BLaER1 treated with 17β-estradiol and CSF1 and Interleukin-3, amounts not matched to agents 10 nM and 100 nM (cell line): ENCODE results near the gene ABCC2.

Experiments
- H3K27ac ChIP-seq, 11 experiments: shearing (Covaris generic); formaldehyde crosslinking; 2 replicates each; pipeline ENCODE4 v1.8.1; 2022
- H3K27me3 ChIP-seq, 11 experiments: shearing (Covaris generic); formaldehyde crosslinking; 2 replicates each; pipeline ENCODE4 v1.8.1; 2022
- H3K36me3 ChIP-seq, 11 experiments: shearing (Covaris generic); formaldehyde crosslinking; 2 replicates each; pipeline ENCODE4 v1.8.1; 2022
- H3K4me1 ChIP-seq, 10 experiments: shearing (Covaris generic); formaldehyde crosslinking; 2 replicates each; pipeline ENCODE4 v1.8.1; 2022
- H3K4me2 ChIP-seq, 11 experiments: shearing (Covaris generic); formaldehyde crosslinking; 2 replicates each; pipeline ENCODE4 v1.8.1; 2022
- H3K4me3 ChIP-seq, 10 experiments: shearing (Covaris generic); formaldehyde crosslinking; 2 replicates each; pipeline ENCODE4 v1.8.1; 2022
- H3K9ac ChIP-seq, 11 experiments: shearing (Covaris generic); formaldehyde crosslinking; 2 replicates each; pipeline ENCODE4 v1.8.1; 2022
- H3K9me3 ChIP-seq, 11 experiments: shearing (Covaris generic); formaldehyde crosslinking; replicated peaks in 1 of 11; 2 replicates each; pipeline ENCODE4 v1.8.1; 2022
- H4K20me1 ChIP-seq, 11 experiments: shearing (Covaris generic); formaldehyde crosslinking; 2 replicates each; pipeline ENCODE4 v1.8.1; 2022
- Cebpa-rat ChIP-seq, 11 experiments: shearing (Covaris generic); IDR thresholded peaks; 2 replicates each; pipeline ENCODE4 v1.8.1; 2022

The ABCC2 gene

DNA sequence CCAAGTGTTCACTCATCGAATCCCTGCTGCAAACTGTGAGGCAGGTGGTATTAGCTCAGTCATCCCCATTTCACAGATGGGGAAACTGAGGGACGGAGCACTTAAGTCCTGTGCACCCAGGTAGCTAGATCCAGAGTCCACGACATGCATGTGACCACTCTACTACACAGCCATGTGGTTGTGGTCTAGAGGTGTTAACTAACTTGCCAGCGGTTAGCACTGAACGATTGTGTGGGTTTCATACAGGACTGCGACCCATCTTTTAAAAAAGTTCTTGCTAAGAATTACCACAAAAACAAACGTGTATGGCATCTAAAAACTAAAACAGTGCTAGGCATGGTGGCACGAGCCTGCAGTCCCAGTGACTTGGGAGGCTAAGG lies 16.1 kb upstream of the ABCC2 start:
- TF ChIP-seq Cebpa-rat (IDR thresholded peaks at IDR 0.05), result no peak
- peaks cover 0 to 14% (median 6%) of the 10 kb centered on the region in 11 experiments; a peak in 6 of 22 replicates for H3K9me3 ChIP-seq
- no peaks in the 10 kb centered on the region for H4K20me1 ChIP-seq
- H3K27ac ChIP-seq, result no peak overlapping the region
- H3K27me3 ChIP-seq, result no peaks in the 10 kb centered on the region
- no peak overlapping the region for H3K4me2 ChIP-seq
- no peak overlapping the region for H3K4me3 ChIP-seq
- peaks cover 0 to 36% (median 6%) of the 10 kb centered on the region in 10 experiments; a peak in 10 of 20 replicates for H3K4me1 ChIP-seq
- H3K9ac ChIP-seq, result no peak overlapping the region
- H3K36me3 ChIP-seq, result peaks cover 0 to 27% (median 16%) of the 10 kb centered on the region in 11 experiments; a peak in 17 of 22 replicates

DNA sequence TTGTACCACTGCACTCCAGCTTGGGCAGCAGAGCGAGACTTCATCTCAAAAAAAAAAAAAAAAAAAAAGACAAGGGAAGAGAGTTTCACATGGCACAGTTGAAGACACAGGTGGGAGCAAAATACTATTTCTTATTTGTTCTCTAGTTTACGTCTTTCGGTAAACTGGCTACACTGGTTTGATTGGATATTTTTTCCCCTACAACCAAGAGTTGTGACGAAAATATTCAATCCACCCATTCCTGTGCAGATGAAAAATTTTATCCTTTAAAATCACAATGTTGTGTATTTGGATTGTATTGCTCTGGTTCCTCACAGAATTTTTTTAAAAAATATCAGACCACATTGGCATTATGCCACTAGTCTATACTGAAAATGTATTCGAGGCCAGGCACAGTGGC lies 14.5 kb upstream of the ABCC2 start:
- Histone ChIP-seq H3K9ac (no peak overlapping the region), H3K36me3 (peaks cover 0 to 11% (median 4%) of the 10 kb centered on the region in 11 experiments; a peak in 10 of 22 replicates), H4K20me1 (no peaks in the 10 kb centered on the region), H3K4me1 (peaks cover 0 to 36% (median 6%) of the 10 kb centered on the region in 10 experiments; a peak in 10 of 20 replicates), H3K27ac (no peak overlapping the region), H3K27me3 (no peaks in the 10 kb centered on the region), H3K4me2 (no peak overlapping the region), H3K4me3 (no peak overlapping the region), H3K9me3 (peaks cover 0 to 12% (median 2%) of the 10 kb centered on the region in 11 experiments; a peak in 5 of 22 replicates)
- no peak for TF ChIP-seq Cebpa-rat (IDR thresholded peaks at IDR 0.05)

DNA sequence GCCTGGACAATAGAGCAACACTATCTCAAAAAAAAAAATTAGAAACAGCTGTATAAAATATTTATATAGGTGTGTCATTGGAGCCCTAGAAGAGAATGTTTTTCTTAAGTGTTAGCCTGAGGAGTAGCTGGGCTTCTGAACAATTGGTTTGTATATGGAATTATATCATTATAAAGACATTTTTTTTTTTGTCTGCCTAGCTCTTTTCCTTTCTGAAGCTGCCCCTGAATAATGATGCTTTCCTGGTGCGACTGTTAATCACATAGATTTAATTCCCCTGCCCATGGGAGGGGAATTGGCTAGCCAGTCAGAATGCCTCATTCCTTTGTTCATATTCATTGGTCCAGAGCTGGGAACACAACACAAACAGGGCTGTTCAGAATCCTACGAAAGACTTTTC lies 13.9 kb upstream of the ABCC2 start:
- peaks cover 0 to 29% (median 6%) of the 10 kb centered on the region in 10 experiments; a peak in 10 of 20 replicates for H3K4me1 ChIP-seq
- peaks cover 0 to 5% (median 0%) of the 10 kb centered on the region in 11 experiments; a peak in 1 of 22 replicates for H3K36me3 ChIP-seq
- H3K9me3 ChIP-seq, result peaks cover 0 to 9% (median 0%) of the 10 kb centered on the region in 11 experiments; a peak in 2 of 22 replicates
- no peaks in the 10 kb centered on the region for H4K20me1 ChIP-seq
- no peaks in the 10 kb centered on the region for H3K27me3 ChIP-seq
- no peak overlapping the region for H3K4me2 ChIP-seq
- no peak overlapping the region for H3K27ac ChIP-seq
- no peak overlapping the region for H3K9ac ChIP-seq
- TF ChIP-seq Cebpa-rat (IDR thresholded peaks at IDR 0.05), result no peak
- no peak overlapping the region for H3K4me3 ChIP-seq

DNA sequence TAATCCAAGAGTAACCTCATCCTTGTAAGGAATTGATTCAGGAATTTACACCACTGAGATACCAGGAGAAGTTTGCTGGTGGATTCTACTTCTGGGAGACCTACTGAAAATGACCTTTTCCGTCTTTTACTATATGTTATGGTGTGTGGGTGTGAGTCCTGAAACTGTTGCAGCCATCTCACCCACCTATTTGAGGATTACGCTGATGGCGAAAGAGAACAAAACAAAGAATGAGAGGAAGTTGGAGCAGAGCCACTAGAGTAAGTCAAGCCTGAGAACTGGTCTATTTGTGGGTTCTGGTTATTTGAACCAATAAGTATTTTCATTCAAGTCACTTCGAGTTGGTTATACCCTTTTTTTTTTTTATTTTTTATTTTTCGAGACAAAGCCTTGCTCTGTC lies 12.7 kb upstream of the ABCC2 start:
- no peaks in the 10 kb centered on the region for H4K20me1 ChIP-seq
- no peaks in the 10 kb centered on the region for H3K9me3 ChIP-seq
- TF ChIP-seq Cebpa-rat (IDR thresholded peaks at IDR 0.05), result no peak
- H3K4me2 ChIP-seq, result peak overlapping the region in 5 of 11 experiments; percentile 2 to 51 (median 26); a peak in 6 of 22 replicates
- H3K27me3 ChIP-seq, result no peaks in the 10 kb centered on the region
- no peak overlapping the region for H3K4me3 ChIP-seq
- H3K36me3 ChIP-seq, result no peaks in the 10 kb centered on the region
- H3K27ac ChIP-seq, result no peak overlapping the region
- no peak overlapping the region for H3K9ac ChIP-seq
- H3K4me1 ChIP-seq, result peaks cover 0 to 20% (median 6%) of the 10 kb centered on the region in 10 experiments; a peak in 10 of 20 replicates

DNA sequence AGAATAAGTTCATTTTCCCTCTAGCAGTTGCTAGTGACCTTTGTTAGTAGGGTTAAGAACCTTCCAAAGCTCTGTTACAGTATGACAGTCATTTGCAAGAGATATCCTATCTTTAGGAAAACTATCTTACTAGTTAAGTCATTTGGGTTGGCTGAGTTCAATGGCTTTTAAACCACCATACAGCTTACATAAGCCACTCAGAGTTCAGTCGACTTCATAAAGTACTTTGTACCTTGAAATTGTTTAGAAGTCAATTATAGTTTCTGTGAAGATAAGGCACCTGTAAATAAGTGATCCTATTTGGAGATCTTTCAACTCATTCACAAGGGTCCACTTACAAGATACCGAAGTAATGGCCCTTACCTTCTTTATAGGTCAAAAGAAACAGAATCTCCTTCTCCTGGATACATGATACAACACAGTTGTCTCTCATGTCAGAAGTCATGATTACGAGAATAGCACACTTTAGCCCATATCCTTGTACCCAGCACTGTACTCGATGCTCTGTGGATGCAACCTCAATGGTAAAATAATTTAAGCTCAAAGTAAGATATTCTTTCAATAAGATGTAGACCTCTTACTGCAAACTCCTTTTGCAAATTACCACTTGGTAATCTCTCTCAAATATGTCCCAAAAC lies 11.9 kb upstream of the ABCC2 start:
- peak overlapping the region in 1 of 11 experiments; percentile 16; a peak in 1 of 22 replicates for H3K4me2 ChIP-seq
- H4K20me1 ChIP-seq, result no peaks in the 10 kb centered on the region
- no peaks in the 10 kb centered on the region for H3K9me3 ChIP-seq
- H3K36me3 ChIP-seq, result no peaks in the 10 kb centered on the region
- H3K9ac ChIP-seq, result no peak overlapping the region
- no peaks in the 10 kb centered on the region for H3K27me3 ChIP-seq
- no peak overlapping the region for H3K27ac ChIP-seq
- no peak for TF ChIP-seq Cebpa-rat (IDR thresholded peaks at IDR 0.05)
- H3K4me3 ChIP-seq, result no peak overlapping the region
- H3K4me1 ChIP-seq, result peaks cover 0 to 15% (median 6%) of the 10 kb centered on the region in 10 experiments; a peak in 10 of 20 replicates

DNA sequence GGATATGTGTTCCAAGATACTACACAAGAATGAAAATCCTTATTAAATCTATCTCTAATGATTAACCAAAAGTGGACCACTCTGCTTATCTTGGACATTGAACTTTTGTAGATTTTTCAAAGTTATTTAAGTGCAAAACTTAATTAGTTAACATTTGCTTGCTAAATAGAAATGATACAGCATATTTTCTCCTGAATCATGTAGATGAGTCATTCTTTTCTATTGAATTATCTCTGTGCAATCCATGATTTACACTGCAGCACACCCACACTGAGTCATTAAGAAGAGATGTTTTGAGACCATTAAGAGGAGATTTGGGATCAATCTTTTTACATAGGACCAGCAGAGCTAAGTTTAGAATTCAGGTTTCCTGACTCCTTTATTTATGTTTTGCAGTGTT lies 6.6 kb upstream of the ABCC2 start:
- Histone ChIP-seq H3K27me3 (no peaks in the 10 kb centered on the region), H3K9ac (no peak overlapping the region; a peak in 1 of 22 replicates), H3K36me3 (no peaks in the 10 kb centered on the region), H3K4me1 (peaks cover 15 to 50% (median 30%) of the 10 kb centered on the region in 10 experiments), H4K20me1 (no peaks in the 10 kb centered on the region), H3K4me2 (peak overlapping the region in 6 of 11 experiments; percentile 50 to 80 (median 75); a peak in 10 of 22 replicates), H3K9me3 (no peaks in the 10 kb centered on the region), H3K27ac (peak overlapping the region in 4 of 11 experiments; percentile 41 to 80 (median 66); a peak in 7 of 22 replicates), H3K4me3 (no peak overlapping the region)
- no peak for TF ChIP-seq Cebpa-rat (IDR thresholded peaks at IDR 0.05)

DNA sequence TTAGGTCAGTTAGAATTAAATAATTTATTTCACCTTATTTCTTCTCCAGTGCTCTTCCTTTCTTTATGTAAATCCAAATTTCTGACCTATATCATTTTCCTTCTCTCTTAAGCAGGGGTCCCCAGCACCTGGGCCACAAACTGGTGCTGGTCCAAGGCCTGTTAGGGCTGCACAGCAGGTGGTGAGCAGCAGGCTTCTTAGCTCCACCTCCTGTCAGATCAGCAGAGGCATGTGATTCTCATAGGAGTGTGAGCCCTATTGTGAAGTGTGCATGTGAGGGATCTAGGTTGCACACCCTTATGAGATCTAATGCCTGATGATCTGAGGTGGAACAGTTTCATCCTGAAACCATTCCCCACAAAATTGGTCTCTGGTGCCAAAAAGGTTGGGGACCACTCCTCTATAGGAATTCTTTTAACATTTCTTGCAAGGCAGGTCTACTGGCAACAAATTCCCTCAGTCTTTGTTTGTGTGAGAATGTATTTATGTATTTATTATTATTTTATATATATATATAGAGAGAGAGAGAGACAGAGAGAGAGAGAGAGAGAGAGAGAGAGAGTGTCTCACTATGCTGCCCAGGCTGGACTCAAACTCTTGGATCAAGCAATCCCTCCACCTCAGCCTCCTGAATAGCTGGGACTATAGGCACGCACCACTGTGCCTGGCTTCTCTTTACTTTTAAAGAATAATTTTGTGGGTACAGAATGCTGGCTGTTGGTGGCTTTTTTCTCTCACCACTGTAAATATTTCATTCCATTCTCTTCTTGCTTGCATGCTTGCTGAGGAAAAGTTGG lies 4.3 kb upstream of the ABCC2 start:
- Histone ChIP-seq H3K27me3 (no peaks in the 10 kb centered on the region), H3K27ac (peak overlapping the region in 2 of 11 experiments; percentile 74 to 80; a peak in 5 of 22 replicates), H3K4me1 (peaks cover 15 to 50% (median 30%) of the 10 kb centered on the region in 10 experiments), H3K9me3 (no peaks in the 10 kb centered on the region), H3K36me3 (no peaks in the 10 kb centered on the region), H3K4me2 (peak overlapping the region in 7 of 11 experiments; percentile 37 to 80 (median 72); a peak in 11 of 22 replicates), H4K20me1 (no peaks in the 10 kb centered on the region), H3K9ac (no peak overlapping the region), H3K4me3 (no peak overlapping the region)
- TF ChIP-seq Cebpa-rat (IDR thresholded peaks at IDR 0.05), result no peak

DNA sequence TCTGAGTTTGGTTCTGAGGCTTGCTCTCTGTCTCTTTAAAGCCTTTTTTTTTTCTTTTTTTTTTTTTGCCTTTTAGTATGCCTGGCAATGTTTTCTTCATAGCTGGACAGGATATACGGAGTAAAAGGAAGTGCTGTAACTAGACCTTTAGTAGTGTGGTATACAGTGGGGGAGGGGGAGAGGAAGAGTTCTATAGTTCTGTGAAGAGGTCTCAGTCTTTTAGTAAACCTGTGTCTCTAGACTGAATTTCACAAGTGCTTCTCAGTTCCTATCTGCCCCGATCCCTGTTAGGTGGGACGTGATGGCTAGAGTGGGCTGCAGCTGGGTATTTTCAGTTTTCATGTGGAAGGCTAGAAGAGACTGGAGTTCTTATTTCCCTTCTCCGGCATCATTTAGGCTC lies 3.1 kb upstream of the ABCC2 start:
- H4K20me1 ChIP-seq, result no peaks in the 10 kb centered on the region
- peak overlapping the region in 6 of 11 experiments; percentile 19 to 80 (median 54); a peak in 11 of 22 replicates for H3K4me2 ChIP-seq
- peak overlapping the region in 1 of 11 experiments; percentile 38; a peak in 1 of 22 replicates for H3K9ac ChIP-seq
- H3K27me3 ChIP-seq, result no peaks in the 10 kb centered on the region
- H3K4me3 ChIP-seq, result no peak overlapping the region
- no peak for TF ChIP-seq Cebpa-rat (IDR thresholded peaks at IDR 0.05)
- peaks cover 15 to 50% (median 30%) of the 10 kb centered on the region in 10 experiments for H3K4me1 ChIP-seq
- peak overlapping the region in 3 of 11 experiments; percentile 23 to 64 (median 33); a peak in 5 of 22 replicates for H3K27ac ChIP-seq
- H3K36me3 ChIP-seq, result no peaks in the 10 kb centered on the region
- no peaks in the 10 kb centered on the region for H3K9me3 ChIP-seq
